ENCODE measurements around the gene KDM4C.

- no peak for TF ChIP-seq TAF1 (IDR thresholded peaks at IDR 0.05; ENCODE audit: low read depth, low read length)
- TF ChIP-seq, protein P1, sequence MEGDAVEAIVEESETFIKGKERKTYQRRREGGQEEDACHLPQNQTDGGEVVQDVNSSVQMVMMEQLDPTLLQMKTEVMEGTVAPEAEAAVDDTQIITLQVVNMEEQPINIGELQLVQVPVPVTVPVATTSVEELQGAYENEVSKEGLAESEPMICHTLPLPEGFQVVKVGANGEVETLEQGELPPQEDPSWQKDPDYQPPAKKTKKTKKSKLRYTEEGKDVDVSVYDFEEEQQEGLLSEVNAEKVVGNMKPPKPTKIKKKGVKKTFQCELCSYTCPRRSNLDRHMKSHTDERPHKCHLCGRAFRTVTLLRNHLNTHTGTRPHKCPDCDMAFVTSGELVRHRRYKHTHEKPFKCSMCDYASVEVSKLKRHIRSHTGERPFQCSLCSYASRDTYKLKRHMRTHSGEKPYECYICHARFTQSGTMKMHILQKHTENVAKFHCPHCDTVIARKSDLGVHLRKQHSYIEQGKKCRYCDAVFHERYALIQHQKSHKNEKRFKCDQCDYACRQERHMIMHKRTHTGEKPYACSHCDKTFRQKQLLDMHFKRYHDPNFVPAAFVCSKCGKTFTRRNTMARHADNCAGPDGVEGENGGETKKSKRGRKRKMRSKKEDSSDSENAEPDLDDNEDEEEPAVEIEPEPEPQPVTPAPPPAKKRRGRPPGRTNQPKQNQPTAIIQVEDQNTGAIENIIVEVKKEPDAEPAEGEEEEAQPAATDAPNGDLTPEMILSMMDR (IDR thresholded peaks at IDR 0.05; ENCODE audit: control extremely low read depth in 1 of 3, insufficient read depth in 1 of 3, low read depth in 1 of 3, low read length in 3 of 3): no peak
Measured at GRCh38 chr9:7028591-7028990, 270.8 kb downstream of the KDM4C start.

Data from H1 (cell line).